Naive B cell (primary cell): ENCODE measurements around the gene PDZRN3. TPM values are rescaled to one million over a fixed set of nuclear protein-coding genes. Genes with fewer than 3 reads are reported as not detected.

Source experiments
- ATAC-seq, 2 donors: fragments of 150-1000 bp; cut with Tn5 transposase; 2 replicates each; pipeline ENCODE4 v1.10.0; 2021; ENCODE audit warnings: low read depth in 2 of 2, mild to moderate bottlenecking in 2 of 2, moderate library complexity in 2 of 2
- DNase-seq: peaks from one replicate; pipeline ENCODE4 v3.0.0; 2022
- H3K27ac Mint-ChIP-seq, 6 donors: one replicate each; pipeline ENCODE4 v1.8.0; 2020 to 2022; ENCODE audit warnings: mild to moderate bottlenecking in 6 of 6, mixed read lengths in 6 of 6, moderate library complexity in 5 of 6, inconsistent platforms in 2 of 6
- H3K27me3 Mint-ChIP-seq, 3 donors: one replicate each; pipeline ENCODE4 v1.8.0; 2021 to 2022; ENCODE audit warnings: mixed read lengths in 3 of 3, mild to moderate bottlenecking in 1 of 3
- H3K36me3 Mint-ChIP-seq, 2 donors: one replicate each; pipeline ENCODE4 v1.8.0; 2020 to 2022; ENCODE audit warnings: mixed read lengths in 2 of 2, inconsistent platforms in 1 of 2, mild to moderate bottlenecking in 1 of 2
- H3K4me1 Mint-ChIP-seq, 3 donors: one replicate each; pipeline ENCODE4 v1.8.0; 2020 to 2022; ENCODE audit warnings: mixed read lengths in 3 of 3, inconsistent platforms in 1 of 3, mild to moderate bottlenecking in 1 of 3, moderate library complexity in 1 of 3
- H3K4me3 Mint-ChIP-seq, 8 donors: one replicate each; pipeline ENCODE4 v1.8.0; 2020 to 2022; ENCODE audit warnings: mild to moderate bottlenecking in 8 of 8, mixed read lengths in 8 of 8, moderate library complexity in 8 of 8, inconsistent platforms in 2 of 8
- H3K9me3 Mint-ChIP-seq, 7 donors: one replicate each; pipeline ENCODE4 v1.8.0; 2020 to 2022; ENCODE audit warnings: mixed read lengths in 7 of 7, mild to moderate bottlenecking in 5 of 7, inconsistent platforms in 2 of 7, moderate library complexity in 1 of 7
- polyA plus RNA-seq, 6 donors: library from polyadenylated mRNA; unstranded; fragments of 300-500 nt; fragmentation: Illumina TruSeq; gene quantifications; one replicate each; pipeline ENCODE4 v1.2.3, GENCODE V29; 2021; ENCODE audit warnings: low read depth in 6 of 6

Gene PDZRN3
- not detected for polyA plus RNA-seq

DNA sequence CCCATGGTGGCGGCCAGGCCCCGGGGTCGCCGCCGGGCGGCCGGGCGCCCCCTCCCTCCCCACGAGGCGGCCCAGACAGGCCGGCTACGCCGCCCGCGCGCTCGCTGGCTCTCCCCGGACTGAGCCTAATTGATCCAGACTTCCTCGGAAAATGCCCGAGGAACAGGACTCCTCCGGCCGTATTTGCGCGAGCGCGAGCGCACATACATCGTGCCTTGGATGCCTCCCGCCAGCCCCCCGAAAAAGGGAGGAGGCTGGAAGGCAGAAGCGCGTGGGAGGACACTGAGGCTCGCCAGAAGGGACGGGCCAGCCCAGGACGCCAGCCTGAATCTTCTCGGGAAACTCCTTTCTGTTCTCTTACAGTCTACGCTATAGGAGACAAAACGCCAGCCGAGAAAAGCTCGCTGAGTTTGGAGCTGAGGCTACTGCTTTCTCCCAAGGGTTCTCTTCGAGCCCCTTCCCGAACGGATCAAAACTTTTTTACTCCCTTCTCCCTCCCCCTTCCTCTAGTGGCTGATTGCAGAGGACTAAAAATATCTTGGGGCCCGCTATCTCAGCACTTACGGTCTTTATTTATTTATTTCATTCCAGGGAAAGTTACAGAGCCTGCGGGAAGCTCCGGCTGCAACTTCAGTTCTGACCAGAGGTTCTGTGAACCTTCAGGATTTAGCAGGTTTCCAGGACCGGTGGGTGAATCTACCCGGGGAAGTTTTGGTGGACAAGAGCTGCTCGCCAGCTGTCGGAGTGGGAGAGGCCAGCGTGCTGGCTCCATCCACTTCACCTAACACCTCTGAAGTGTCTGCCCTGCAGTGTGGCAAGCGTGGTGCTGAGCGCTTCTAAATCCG is at the start of gene PDZRN3:
PDZRN3 (minus strand) TSS at position 121 of the 845 bp plus-strand sequence.
- peaks cover 15 to 26% (median 20%) of the 10 kb centered on the region in 3 donors for H3K27me3 Mint-ChIP-seq
- no peaks in the 10 kb centered on the region for H3K4me1 Mint-ChIP-seq
- DNase-seq (no peak), ATAC-seq (no peak)
- peaks cover 0 to 5% (median 0%) of the 10 kb centered on the region in 7 donors for H3K9me3 Mint-ChIP-seq
- no peak within 1 kb of the TSS for H3K4me3 Mint-ChIP-seq
- no peaks in the 10 kb centered on the region for H3K36me3 Mint-ChIP-seq
- no peak within 1 kb of the TSS for H3K27ac Mint-ChIP-seq

DNA sequence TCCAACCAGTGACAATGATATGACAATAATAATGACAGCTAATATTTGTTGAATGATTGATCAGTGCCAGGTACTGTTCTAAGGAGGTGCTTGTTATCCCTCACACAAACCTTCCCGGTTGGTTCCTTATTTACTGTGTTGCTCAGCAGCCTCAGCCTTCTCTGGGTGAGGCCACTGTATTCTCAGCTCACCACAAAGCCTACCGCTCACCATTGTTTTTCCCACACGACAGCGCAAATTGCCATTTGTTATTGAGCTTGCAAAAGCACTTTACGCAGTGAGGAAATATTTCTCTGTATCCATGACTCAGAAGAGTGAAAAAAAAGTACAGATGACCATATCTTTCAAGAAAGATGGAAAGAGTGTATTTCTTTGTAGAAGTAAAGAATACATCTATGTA is 49.5 kb upstream of the PDZRN3 start:
- Mint-ChIP-seq H3K9me3 (peaks cover 0 to 13% (median 5%) of the 10 kb centered on the region in 7 donors), H3K27ac (no peak overlapping the region), H3K4me3 (no peak overlapping the region), H3K4me1 (no peaks in the 10 kb centered on the region), H3K36me3 (no peaks in the 10 kb centered on the region), H3K27me3 (peaks cover 0 to 4% (median 0%) of the 10 kb centered on the region in 3 donors)
- DNase-seq: no peak
- no peak for ATAC-seq

DNA sequence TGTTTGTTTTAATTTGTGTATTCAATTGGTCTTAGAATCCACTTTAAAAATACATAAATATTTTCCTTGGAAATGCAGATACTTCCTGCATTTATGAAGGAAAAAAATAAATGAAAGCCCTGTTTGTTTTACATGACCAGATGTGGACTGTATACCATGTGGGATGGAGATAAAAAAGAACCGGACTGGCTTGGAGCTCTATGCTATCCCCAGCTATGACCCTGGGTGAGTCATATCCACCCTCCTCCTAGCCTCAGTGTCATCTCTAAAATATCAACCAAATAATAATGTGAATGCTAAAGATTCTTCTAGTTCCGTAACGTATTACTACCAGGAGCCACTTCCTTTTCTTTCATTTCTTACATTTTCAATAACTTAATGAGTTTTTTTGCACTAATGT is 44.5 kb upstream of the PDZRN3 start:
- no peaks in the 10 kb centered on the region for H3K4me1 Mint-ChIP-seq
- no peak overlapping the region for H3K27ac Mint-ChIP-seq
- H3K4me3 Mint-ChIP-seq: no peak overlapping the region
- DNase-seq (no peak), ATAC-seq (no peak)
- no peaks in the 10 kb centered on the region for H3K36me3 Mint-ChIP-seq
- peaks cover 0 to 7% (median 3%) of the 10 kb centered on the region in 7 donors for H3K9me3 Mint-ChIP-seq
- H3K27me3 Mint-ChIP-seq: peaks cover 0 to 6% (median 0%) of the 10 kb centered on the region in 3 donors

DNA sequence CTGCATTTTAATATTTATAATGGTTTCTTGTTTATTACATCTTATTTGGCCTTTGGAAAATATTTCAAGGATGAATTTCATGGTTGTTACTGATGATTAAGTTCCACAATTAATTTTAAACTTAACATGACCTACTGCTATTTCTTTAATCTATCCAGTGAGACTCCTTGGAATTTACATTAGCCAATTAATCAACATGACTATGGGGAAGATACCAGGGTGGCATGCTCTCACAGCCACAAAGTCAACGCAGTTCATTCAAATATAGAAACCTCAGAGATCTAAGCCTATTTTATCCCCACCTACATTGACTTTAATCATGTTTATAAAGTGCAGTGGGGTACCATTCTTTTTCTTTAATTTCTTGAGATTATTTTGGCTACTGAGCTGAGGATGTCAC is 43.6 kb upstream of the PDZRN3 start:
- no peak for DNase-seq

DNA sequence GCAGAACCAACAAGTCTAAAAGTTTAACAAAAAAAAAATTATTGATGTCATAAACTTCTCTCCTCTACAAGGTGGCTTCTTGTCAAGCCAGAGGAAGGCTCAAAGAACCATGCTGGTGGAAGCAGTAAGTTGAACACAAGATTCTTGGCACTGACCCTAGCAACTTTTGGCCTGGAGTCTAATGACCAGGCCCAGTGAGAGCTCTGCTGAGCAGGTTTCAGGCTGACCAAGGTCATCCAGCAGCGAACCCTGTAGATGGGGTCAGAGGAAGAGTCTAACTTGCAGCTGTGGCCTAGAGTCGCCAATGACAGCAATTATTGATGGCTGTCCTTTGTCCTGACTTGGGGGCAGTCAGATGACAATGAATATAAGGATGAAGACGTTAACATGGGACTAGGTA is 43.1 kb upstream of the PDZRN3 start:
- DNase-seq (no peak), ATAC-seq (no peak)
- Mint-ChIP-seq H3K4me1 (no peaks in the 10 kb centered on the region), H3K4me3 (no peak overlapping the region), H3K9me3 (peaks cover 0 to 3% (median under 1%) of the 10 kb centered on the region in 7 donors), H3K36me3 (no peaks in the 10 kb centered on the region), H3K27me3 (peaks cover 0 to 4% (median 0%) of the 10 kb centered on the region in 3 donors), H3K27ac (no peak overlapping the region)

More for the DNA sequence above, 43.6 kb upstream of the PDZRN3 start:
- H3K9me3 Mint-ChIP-seq: peaks cover 0 to 6% (median 3%) of the 10 kb centered on the region in 7 donors
- peaks cover 0 to 4% (median 0%) of the 10 kb centered on the region in 3 donors for H3K27me3 Mint-ChIP-seq
- no peak overlapping the region for H3K27ac Mint-ChIP-seq
- ATAC-seq: no peak
- no peak overlapping the region for H3K4me3 Mint-ChIP-seq
- no peaks in the 10 kb centered on the region for H3K36me3 Mint-ChIP-seq
- no peaks in the 10 kb centered on the region for H3K4me1 Mint-ChIP-seq

DNA sequence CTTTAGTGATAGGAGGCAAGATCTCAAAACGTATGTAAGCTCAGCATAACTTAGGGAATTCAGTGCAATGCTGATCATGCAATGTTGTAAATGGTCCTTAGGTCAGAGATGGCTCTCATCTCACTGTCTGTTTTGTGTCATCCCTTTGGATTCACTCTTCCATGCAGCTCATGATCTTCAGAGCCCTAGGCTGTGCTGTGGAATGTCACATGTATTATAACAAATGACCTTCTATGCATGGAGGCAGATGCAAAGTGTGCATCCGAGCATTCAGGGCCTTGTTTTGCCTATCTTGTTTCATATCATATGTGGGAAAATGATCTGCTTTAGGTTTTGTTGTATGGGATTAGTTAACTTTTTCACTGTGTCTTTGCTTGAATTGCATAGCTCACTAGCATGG is 40.5 kb upstream of the PDZRN3 start:
- no peak overlapping the region for H3K27ac Mint-ChIP-seq

DNA sequence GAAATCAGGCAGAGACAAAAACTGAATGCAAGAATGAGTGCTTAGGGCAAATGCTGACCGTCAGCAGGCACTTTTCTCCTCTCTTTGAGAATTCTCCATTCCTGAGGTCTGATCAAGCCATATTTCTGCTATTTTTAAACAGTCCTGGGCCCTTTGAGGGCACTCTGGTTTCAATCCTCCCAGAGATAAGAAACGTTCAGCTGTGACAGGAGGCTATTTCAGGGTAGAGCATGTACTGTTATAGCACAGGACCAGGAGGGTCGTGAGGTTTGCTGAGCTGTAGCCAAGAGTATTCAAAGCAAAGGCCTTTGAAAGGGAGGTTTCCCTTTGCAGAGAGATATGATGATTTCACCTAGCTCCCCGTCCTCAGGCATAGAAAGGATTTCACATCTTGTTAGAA is 39.6 kb upstream of the PDZRN3 start:
- Mint-ChIP-seq H3K4me3 (no peak overlapping the region), H3K9me3 (peaks cover 0 to 5% (median 2%) of the 10 kb centered on the region in 7 donors), H3K27me3 (peaks cover 0 to 4% (median 0%) of the 10 kb centered on the region in 3 donors), H3K36me3 (no peaks in the 10 kb centered on the region), H3K27ac (no peak overlapping the region), H3K4me1 (no peaks in the 10 kb centered on the region)
- ATAC-seq: no peak
- no peak for DNase-seq

More for the DNA sequence above, 40.5 kb upstream of the PDZRN3 start:
- DNase-seq: no peak
- Mint-ChIP-seq H3K4me3 (no peak overlapping the region), H3K27me3 (peaks cover 0 to 4% (median 0%) of the 10 kb centered on the region in 3 donors), H3K4me1 (no peaks in the 10 kb centered on the region), H3K9me3 (peaks cover 0 to 3% (median 0%) of the 10 kb centered on the region in 7 donors), H3K36me3 (no peaks in the 10 kb centered on the region)
- ATAC-seq: no peak

DNA sequence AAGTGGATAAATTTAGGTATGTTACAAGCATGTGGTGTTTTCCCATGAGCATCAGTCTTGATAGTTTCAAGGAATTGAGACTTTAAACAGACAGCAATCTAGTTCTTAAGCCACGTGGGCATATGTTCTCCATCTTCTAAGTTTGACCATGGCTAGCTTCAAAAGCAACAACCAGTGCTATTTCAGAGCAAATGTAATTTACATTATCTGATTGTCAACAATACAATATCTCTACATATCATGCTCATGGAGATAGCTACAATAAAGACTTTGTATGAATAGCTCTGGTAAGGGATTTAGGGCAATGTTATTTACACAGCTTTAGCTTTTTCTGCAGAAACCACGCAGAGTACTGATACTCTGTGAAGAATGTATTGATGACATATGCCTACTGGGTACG is 38.8 kb upstream of the PDZRN3 start:
- H3K27me3 Mint-ChIP-seq: peaks cover 0 to 4% (median 0%) of the 10 kb centered on the region in 3 donors
- H3K27ac Mint-ChIP-seq: no peak overlapping the region
- ATAC-seq: no peak

DNA sequence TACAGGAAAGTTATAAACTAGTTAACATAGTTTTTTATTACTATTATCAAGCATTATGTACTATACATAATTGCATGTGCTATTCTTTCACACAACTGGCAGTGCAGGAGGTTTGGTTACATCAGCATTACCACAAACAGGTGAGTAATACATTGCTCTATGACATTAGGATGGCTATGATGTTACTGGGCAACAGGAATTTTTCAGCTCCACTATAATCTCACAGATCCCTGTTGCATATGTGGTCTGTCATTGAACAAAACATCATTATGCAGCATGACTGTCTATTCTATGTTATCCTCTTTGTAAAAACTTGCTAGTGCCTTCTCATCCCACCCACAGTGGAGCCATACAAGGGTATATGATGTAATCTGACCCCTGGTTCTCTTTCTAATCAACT is 36.5 kb upstream of the PDZRN3 start:
- ATAC-seq (no peak), DNase-seq (no peak)
- H3K9me3 Mint-ChIP-seq: peaks cover 0 to 13% (median 3%) of the 10 kb centered on the region in 7 donors
- no peak overlapping the region for H3K4me3 Mint-ChIP-seq
- no peaks in the 10 kb centered on the region for H3K36me3 Mint-ChIP-seq
- no peaks in the 10 kb centered on the region for H3K4me1 Mint-ChIP-seq
- no peak overlapping the region for H3K27ac Mint-ChIP-seq
- H3K27me3 Mint-ChIP-seq: peaks cover 0 to 6% (median 0%) of the 10 kb centered on the region in 3 donors

More for the DNA sequence above, 38.8 kb upstream of the PDZRN3 start:
- no peak for DNase-seq
- Mint-ChIP-seq H3K4me3 (no peak overlapping the region), H3K9me3 (peaks cover 0 to 6% (median 2%) of the 10 kb centered on the region in 7 donors), H3K36me3 (no peaks in the 10 kb centered on the region), H3K4me1 (no peaks in the 10 kb centered on the region)

DNA sequence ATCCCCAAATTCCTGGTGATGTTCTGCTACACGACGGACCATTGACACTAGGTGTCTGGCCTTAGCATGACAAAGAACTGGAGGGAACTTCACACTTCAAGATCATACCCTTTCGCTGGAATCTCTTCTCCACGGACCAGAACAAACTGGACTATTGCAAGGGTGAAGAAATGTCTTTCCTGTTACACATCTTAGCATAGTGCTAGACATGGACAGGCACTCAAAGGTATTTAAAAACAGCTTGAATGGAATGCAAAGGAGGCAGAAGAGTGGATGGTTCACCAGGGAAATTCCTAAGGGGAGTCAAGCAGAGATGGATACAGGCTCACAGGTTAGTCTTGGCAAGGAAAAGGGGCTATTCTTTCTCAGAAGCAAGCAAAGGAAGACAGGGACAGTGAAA is 33.5 kb upstream of the PDZRN3 start:
- H3K4me3 Mint-ChIP-seq: no peak overlapping the region
- no peak overlapping the region for H3K27ac Mint-ChIP-seq
- peaks cover 0 to 21% (median 4%) of the 10 kb centered on the region in 7 donors for H3K9me3 Mint-ChIP-seq

DNA sequence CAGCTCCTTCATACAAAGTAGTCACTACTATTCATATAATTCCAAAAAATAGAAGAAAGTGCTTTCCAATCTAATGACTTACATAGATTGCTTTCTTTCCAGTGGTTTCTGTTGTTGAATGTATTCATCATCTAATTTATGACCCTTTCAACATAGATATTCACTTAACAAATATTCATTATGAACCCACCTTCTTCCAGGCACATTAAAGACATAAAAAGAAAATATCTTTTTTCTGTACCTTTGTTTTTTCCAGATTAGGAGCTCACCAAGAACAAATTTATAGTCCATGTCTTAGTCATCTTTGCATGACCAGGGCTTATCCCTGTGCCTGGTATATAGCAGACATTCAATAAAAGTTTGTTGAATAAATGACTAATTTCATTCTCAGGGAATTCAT is 32.4 kb upstream of the PDZRN3 start:
- H3K27me3 Mint-ChIP-seq: peaks cover 0 to 6% (median 0%) of the 10 kb centered on the region in 3 donors
- no peaks in the 10 kb centered on the region for H3K36me3 Mint-ChIP-seq
- no peak overlapping the region for H3K4me3 Mint-ChIP-seq
- DNase-seq (no peak), ATAC-seq (no peak)
- H3K9me3 Mint-ChIP-seq: peaks cover 0 to 21% (median 4%) of the 10 kb centered on the region in 7 donors
- no peak overlapping the region for H3K27ac Mint-ChIP-seq
- no peaks in the 10 kb centered on the region for H3K4me1 Mint-ChIP-seq

More for the DNA sequence above, 33.5 kb upstream of the PDZRN3 start:
- Mint-ChIP-seq H3K4me1 (no peaks in the 10 kb centered on the region), H3K36me3 (no peaks in the 10 kb centered on the region), H3K27me3 (peaks cover 0 to 6% (median 0%) of the 10 kb centered on the region in 3 donors)
- ATAC-seq (no peak), DNase-seq (no peak)

DNA sequence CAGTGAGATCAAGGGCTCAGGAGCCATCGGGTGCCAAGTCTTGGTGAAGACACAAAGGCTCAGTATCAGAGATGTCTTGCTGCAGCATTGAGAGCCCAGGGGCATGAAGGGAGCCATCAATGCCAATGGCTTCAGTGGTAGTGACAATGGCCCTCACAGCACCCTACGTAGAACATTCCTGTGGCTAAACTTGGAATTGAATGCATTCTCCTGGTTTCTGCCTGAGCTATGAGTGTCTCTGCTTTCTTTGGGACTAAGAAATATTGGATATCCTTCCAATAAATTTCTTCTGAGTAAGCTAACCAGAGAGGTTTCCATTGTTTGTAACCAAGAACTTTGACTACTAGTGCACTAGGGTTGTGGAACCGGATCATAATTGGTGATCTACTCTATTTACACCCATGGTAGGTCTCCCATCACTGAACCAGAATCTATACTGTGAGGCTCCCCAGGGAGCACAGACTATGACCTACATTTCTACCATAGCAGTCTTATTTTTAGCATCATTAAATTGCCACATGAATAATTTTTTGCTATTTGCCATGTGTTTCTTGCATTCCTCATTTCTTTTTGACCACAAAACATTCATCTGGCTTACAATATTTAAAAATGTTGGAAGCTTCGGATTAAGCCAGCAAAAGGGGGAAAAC is 31.6 kb upstream of the PDZRN3 start:
- ATAC-seq (no peak), DNase-seq (no peak)
- H3K4me1 Mint-ChIP-seq: no peaks in the 10 kb centered on the region
- no peaks in the 10 kb centered on the region for H3K36me3 Mint-ChIP-seq
- H3K27me3 Mint-ChIP-seq: peaks cover 0 to 6% (median 0%) of the 10 kb centered on the region in 3 donors
- H3K9me3 Mint-ChIP-seq: peaks cover 0 to 21% (median 4%) of the 10 kb centered on the region in 7 donors
- no peak overlapping the region for H3K4me3 Mint-ChIP-seq
- no peak overlapping the region for H3K27ac Mint-ChIP-seq

DNA sequence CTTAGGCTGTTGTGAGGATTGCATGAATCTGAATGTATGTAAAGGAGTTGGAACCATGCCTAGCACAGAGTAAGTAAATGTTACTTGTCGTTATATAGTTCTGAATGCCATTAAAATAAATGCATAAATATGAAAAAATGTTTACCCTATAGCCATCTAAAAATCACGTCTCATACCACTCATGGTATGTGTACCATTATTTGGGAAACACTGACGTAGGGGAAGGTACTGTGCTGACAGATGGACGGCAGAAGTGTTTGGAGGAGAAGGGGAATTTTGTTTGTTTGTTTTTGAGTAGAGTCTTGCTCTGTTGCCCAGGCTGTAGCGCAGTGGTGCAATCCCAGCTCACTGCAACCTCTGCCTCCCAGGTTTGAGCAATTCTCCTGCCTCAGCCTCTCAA is 30.5 kb upstream of the PDZRN3 start:
- Mint-ChIP-seq H3K9me3 (peaks cover 0 to 21% (median 4%) of the 10 kb centered on the region in 7 donors), H3K4me1 (no peaks in the 10 kb centered on the region), H3K27me3 (peaks cover 0 to 6% (median 0%) of the 10 kb centered on the region in 3 donors), H3K4me3 (no peak overlapping the region), H3K36me3 (no peaks in the 10 kb centered on the region), H3K27ac (no peak overlapping the region)
- no peak for DNase-seq
- ATAC-seq: no peak
